NCI-H82 treated with DMSO at 0.1 percent for 48 hours (cell line): ENCODE data around the gene SFMBT1.
"Not testable (repeated sequence)": the region's sequence is repeated elsewhere in the genome, so short reads cannot be mapped to it uniquely, and the experiment has no call there.

Experiments used
- DNase-seq: peaks from one replicate; lab custom pipeline; 2025; ENCODE audit not compliant: unreplicated experiment; lab: John Stamatoyannopoulos, UW

Gene SFMBT1

DNA sequence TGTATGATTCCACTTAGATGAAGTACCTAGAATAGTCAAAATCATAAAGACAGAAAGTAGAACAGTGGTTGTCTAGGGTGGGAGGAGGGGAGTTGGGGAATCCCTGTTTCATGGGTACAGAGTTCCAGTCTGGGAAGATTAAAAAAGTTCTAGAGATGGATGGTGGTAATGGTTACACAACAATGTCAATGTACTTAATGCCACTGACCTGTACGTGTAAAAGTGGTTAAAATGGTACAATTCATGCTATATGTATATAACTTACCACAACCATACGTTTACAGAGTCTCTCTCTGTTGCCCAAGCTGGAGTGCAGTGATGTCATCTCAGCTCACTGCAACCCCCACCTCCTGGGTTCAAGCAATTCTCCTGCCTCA is 6.5 kb downstream of the SFMBT1 start:
- DNase-seq, result no peak

DNA sequence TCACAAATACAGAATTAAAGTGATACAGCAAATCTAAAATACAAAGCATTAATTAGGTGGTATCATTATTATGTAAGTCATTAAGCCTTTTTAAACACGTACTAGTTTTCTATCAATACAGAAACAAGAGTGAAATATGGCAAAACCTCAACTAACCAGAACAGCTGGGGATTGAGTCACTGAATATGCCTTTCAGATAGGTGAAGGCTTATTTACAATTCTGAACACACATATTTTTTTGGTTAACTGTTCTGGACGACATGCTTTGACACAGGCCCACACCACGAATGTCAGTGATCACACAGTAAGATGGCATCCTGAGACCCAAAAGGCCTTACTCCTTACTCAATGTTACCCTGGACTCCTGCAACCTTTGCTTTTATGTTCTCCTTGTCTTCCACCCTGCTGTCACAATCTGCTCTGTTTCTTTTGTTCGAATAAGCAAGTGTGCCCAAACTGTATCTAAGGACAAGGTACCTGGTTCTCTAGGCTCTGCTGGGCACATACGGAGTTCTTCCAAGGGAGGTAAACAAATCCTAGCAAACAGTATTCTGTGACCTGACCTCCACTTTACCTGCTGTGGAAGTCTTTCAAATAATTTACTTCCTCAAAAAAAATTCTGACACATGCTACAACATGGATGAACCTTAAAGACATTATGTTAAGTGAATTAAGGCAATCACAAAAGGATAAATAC is 7.0 kb downstream of the SFMBT1 start:
- DNase-seq, result no peak

DNA sequence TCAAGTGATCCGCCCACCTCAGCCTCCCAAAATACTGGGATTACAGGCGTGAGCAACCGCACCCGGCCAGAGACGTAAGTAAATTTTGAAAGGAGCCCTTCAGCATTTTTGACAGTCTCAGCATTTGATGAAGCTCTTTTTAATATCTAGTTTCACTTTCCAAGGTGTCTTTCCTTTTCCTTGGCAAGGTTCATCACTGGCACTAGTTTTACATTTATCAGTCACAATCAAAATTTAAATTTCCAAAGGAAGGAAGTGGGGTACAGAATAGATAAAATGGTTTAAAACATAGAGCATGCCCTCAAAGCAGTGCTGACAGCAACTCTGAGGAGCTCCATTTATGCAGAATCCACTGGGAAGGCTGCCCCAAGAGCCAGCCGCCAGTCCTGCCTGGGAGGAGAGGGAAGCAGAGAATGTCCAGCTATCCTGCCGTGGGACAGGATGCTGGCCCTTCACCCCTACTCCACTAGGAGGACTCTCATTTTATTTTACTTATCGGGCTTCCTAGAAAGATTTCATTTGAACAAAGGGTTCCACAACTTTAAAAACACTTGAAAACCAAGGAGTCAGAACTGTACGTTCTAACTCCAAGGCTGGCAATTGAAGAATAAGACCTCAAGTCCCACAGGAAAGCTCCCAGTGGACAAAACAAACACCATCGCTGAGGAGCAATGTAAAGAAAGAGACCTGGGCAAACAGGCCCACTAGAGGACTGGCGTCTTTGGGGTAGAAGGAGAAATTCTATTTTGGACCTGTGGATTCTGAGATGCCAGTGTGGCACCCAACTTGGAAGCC is 9.9 kb downstream of the SFMBT1 start:
- DNase-seq, result no peak

DNA sequence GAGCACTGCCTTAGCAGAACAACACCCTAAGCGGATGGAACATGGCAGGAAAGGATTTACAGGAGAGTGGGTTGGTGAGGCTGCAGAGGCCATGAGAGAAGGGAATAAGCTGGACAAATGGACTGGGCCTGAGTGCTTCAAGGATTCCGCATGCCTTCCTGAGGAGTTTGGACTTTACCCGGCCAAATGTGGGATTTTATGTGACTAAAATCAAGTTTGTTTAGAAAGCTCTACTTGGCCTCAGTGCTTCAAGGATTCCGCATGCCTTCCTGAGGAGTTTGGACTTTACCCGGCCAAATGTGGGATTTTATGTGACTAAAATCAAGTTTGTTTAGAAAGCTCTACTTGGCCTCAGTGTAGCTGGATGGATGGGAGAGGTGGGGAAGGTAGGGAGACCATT is 10.9 kb downstream of the SFMBT1 start:
- not testable (repeated sequence) for DNase-seq

DNA sequence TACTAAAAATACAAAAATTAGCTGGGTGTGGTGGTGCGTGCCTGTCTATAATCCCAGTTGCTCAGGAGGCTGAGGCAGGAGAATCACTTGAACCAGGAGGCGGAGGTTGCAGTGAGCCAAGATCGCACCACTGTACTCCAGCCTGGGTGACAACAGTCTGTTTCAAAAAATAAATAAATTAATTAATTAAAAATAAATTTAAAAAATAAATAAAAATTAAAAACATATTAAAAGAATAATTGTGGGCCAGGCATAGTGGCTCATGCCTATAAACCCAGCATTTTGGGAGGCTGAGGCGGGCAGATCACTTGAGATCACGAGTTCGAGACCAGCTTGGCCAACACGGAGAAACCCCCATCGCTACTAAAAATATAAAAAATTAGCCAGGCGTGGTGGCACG is 11.5 kb downstream of the SFMBT1 start:
- not testable (repeated sequence) for DNase-seq

DNA sequence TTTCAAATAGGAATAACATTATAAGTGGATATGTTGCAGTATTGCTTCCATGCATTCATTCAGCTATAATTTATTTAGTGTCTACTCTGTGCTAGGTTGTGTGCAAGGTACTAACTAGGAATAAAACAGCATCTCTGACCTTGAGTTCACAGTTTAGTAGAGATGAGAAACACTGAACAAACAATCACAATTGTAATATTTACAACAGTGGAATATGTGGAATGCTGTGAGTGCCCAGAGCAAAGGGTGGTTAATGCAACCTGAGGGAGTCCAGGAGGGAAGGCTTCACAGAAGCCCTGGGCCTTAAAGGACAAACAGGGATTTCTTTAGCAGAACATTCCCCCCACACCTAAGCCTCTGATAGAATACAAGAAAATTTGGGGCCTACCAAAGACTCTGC is 13.3 kb downstream of the SFMBT1 start:
- no peak for DNase-seq

DNA sequence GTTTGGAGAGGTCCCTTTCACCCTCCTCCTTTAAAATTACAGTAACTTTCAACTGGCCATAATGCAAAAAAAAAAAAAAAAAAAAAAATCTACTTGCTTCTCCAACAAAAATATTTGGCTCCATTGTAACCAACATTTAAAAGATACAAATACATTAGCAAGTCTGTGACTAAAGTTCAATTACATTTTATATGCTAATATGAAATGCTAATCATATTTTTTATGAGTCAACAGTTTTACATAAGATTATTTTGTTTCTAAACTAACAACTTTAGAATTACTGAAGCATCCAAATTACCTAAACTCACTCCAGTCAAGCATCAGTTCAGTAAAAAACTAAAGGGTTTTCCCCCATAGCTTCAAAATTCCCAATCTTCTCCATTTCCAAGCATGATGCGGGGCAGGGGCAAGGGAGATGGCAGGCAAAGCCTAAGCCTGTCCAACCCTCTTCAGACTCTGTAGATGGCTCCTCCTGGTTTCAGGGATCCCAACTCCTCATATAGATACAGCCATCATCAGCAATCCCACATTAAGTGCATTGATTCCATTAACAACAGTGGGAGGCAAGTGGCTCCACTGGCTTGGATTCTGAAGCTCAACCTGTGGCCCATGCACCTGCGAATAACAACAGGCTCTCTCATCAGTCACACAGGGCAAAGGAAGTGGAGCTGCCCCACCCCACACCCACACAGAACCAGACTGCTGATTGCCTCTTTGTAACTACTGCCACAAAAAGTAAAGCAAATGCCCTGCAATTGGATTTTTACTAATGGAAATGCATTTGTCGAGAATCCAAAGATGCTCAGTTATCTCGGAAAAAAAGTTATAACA is 15.0 kb downstream of the SFMBT1 start:
- no peak for DNase-seq

DNA sequence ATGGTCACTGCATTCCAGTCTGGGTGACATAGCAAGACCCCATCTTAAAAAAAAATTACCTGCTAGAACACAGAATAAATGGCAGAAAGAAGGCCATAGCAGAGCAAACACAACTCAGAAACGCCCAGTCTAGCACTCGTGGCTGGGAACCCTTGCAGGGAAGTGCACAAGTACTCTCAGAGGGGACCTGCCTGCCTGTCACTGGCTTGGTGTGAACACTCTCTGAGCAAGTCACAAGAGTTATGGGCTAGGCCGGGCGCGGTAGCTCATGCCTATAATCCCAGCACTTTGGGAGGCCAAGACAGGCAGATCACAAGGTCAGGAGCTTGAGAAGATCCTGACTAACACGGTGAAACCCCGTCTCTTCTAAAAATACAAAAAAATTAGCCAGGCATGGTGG is 17.2 kb downstream of the SFMBT1 start:
- DNase-seq, result no peak

DNA sequence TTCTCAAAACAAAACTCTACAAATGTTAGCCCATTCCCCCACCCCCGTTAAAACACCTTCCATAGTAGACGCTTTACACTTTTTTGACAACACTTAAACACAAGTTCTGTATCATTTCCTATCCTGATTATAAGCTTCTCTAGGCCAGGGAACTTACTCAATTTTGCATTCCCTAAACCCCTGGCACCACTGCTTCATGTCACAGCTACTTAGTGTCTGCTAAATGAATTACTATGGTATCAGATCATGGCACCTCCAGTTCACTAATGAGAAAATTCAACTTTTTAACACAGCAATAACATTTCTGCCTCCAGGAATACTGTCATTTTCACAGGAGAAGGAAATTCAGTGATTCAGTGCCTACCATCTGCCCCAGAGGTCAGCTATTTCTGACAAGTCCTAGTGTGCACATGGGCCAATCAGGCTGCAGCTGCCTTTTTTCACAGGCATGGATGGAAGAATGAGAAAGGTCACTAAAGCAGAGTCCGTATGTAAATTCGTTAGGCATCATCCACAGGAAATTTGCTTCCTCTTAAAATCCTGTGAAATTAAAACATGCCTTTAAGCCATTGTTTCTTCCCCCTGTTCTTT is 18.5 kb downstream of the SFMBT1 start:
- no peak for DNase-seq

DNA sequence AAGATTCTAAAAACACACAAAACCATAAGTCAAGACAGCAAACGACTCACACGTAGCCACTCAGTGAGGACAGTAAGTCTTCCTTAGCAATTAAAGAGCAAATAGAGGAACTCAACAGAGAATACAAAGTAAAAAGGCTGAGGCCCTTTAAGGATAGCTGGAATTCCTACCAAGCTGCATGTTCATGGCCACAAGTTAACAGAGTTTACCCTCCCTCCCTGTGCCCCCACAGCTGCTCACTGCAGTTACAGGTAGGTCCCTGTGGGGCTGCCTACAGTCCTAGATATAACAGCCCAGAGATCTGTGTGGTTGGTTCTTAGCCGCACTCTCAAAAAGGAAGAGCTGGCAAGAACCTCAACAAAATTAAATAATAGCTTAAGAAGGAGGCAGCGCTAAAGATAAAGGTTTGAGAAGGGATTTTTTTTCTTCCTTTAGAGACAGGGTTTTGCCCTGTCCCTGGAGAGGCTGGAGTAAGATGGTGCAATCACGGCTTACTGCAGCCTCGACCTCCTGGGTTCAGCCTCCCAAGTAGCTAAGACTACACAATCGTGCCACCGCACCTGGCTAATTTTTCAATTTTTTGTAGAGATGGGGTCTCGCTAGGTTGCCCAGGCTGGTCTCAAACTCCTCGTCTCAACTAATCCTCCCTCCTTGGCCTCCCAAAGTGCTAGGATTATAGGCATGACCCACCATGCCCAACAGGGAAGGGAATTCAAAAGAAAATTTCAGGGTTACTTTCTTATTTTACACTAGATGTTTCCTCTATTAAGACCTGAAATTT is 19.3 kb downstream of the SFMBT1 start:
- DNase-seq, result no peak

DNA sequence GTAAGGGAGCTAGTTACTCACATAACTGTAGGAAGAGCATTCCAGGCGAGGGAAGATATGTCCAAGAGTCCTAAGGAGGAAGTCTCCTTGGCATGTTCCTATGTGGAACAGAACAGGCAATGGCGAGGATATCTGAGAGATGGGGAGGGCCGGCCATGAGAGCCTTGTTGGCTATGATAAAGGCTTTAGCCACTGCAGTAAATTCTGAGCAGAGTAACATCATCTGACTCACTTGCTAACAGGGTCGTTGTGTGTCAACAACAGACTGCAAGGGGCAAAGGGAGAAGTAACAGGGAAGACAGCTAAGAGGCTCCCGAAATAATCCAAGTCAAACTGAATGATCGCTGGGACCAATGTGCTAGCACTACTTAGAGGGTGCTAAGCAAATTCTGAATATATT is 21.6 kb downstream of the SFMBT1 start:
- DNase-seq, result no peak

DNA sequence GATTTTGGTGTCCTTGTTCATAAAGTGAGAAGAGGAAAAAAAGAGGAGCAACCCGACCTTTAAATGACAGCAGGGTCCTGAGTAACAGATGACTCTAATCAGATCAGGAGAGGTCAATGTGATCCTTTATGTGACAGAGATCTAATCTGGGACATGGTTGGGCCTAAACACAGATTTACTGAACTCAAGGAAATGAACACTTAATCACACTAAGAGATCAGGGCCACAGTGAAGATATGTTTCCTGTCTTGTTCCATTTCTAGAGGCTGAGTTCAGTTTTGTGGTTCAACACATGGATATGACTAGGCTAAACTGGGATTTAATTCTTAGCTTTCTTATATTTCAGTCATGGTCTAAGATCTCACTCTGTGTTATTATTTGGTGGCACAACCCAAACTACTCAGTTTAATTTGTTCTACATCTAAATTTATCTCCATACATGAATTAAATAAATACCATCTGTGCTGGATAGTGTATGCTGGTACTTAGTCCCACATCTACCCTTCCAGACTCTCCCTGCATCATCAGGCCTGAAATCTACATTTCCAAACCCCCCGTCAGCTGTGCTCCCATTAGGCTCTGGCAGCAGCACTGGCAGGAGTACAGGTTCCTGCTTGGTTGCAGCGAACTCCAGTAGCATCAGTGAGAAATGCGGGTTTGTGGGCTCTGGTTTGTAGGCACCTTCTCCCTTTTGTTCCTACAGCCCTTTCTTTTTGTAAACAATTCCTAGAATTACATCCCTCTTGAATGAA is 22.6 kb downstream of the SFMBT1 start:
- no peak for DNase-seq

DNA sequence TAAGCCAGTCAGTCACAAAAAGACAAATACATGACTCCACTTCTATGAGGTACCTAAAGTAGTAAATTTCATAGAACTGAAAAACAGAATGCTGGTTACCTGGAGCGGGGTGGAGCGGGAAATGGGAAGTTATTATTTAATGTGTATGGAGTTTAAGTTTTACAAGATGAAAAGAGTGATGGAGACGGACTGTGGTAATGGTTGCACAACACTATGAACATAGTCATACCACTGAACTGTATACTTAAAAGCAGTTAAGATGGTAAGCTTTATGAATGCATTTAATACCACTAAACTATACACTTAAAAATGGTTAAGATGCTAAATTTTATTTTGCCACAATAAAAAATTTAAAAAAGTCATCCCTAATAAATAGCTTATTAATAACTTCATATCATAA is 23.2 kb downstream of the SFMBT1 start:
- DNase-seq, result no peak

DNA sequence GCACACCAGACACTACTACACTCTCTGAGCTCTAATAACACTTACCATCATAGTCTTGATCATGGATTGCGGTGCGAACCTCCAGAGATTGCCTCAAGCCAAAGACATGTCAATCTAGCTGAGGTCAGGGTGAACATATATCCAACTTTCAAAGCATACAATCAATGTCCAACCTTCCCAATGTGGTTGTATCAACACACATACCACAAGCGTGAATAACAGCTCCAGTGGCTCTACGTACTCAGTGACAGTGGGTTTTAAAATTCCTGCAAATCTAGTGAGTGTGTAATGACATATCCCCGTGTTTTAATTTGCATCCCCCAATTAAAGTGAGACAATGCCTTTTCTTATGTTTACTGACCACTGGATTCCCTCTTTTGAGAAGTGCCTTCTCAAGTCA is 29.6 kb downstream of the SFMBT1 start:
- no peak for DNase-seq

DNA sequence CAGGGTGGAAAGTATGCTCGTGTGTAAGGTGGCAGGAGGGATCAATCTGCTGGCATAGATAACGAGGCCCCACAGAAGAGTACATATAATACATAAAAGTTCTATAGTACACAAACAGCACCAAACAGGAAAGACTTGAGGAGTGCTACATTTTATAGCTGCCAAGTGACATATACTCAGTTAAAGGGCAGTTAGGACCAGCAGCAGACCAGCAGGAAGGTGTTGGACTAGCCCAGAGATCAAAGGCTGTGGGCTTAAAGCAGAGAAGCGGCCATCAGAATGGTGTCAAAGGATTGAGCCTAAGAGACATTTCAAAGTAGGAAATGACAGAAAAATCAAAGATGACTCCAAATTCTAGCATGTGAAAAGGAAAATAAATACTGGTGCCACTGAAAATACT is 34.5 kb downstream of the SFMBT1 start:
- DNase-seq, result no peak

DNA sequence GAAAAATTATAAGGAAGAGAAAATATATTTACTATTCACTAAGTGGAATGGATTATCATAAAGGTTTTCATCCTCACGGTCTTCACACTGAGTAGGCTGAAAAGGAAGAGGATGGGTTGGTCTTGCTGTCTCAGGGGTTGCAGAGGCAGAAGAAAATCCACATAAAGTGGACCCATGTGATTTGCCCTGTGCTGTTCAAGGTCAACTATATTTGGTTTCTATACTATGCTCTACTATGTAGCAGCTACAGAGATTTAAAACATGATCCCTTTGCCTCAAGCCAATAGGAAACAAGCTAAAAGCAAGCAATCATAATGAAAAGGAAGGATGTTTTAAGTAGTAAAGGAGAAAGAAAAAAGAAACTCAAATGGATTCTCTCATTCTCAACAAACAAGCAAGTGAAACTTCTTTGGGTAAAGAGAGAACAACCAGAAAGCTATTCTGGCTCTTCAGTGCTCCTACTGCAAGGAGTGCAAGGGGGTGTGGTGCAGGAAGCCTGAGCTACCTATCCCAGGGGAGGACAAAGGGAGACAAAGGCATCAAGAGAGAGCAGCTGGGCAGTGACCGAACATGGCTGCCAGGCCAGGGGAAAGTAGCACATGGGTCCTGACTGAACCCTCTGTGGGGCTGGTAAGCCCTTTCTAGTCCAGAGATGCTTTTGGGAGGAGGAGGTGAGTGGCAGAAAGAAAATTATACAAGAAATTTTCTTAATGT is 35.9 kb downstream of the SFMBT1 start:
- DNase-seq, result no peak

DNA sequence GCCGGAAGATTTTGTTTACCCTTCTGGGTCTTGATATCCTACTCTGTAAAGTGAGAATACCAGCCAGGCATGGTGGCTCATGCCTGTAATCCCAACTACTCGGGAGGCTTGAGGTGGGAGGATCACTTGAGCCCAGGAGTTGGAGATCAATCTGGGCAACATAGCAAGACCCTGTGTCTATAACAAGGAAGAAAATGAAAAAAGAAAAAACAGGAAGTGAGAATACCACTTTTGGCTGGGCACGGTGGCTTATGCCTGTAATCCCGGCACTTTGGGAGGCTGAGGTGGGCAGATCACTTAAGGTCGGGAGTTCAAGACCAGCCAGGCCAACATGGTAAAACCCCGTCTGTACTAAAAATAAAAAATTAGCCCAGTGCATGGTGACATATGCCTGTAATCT is 36.9 kb downstream of the SFMBT1 start:
- no peak for DNase-seq

DNA sequence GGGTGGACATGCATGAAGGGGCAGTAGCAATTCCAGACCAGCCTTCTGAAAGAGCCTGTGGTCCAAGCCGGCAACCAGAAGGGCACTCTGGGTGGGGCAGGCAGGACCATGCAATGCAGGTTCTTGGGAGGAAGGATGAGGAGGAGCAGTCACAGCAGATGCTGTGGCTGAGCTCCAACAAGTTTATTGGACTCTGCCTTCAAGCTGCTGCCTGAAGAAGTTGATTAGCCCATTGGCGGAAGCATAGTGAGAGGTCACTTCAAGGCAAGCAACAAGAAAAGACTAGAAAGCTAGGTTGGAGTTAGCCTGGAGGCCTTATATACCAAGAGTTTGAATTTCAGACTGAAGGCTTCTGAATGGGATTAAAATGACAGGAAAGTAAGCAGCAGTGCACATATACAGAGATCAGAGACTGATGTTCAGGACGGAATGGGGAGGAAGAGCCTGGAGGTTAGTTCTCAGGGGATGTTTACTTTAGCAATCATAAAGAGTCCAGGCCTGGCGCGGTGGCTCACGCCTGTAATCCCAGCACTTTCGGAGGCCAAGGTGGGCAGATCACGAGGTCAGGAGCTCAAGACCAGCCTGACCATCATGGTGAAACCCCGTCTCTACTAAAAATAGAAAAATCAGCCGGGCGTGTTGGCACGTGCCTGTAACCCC is 39.9 kb downstream of the SFMBT1 start:
- no peak for DNase-seq

DNA sequence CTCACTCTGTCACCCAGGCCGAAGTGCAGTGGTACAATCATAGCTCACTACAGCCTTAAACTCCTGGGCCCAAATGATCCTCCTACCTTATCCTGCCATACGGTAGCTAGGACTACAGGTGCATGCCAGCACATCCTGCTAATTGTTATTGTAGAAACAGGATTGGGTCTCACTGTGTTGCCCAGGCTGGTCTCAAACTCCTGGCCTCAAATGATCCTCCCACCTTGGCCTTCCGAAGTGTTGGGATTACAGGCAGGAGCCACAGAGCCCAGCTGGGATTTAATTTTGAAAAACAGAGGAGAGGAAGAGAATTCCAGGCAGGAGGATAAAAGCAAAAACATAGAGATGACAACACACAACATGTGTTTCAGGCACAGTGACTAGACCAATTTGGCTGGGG is 40.5 kb downstream of the SFMBT1 start:
- DNase-seq, result no peak
